B cell (primary cell): ENCODE data around the gene PCBP3. TPM values are rescaled to one million over a fixed set of nuclear protein-coding genes. Genes with fewer than 3 reads are reported as not detected.

Source experiments
- ATAC-seq: fragments of 200-7000 bp; cut with Tn5 transposase; one replicate; pipeline ENCODE4 v1.10.0; 2021; ENCODE audit warnings: low read depth, mild to moderate bottlenecking, moderate number of reproducible peaks, moderate library complexity
- CTCF ChIA-PET: fragments of 350-600 bp; sonication (Branson Sonifier 250); formaldehyde crosslinking; loops from one replicate; lab custom pipeline; 2021; ENCODE audit warnings: antibody characterized with exemption, inconsistent platforms; lab: Charles Lee
- POLR2A ChIA-PET: fragments of 350-600 bp; sonication (Branson Sonifier 250); formaldehyde crosslinking; loops from one replicate; lab custom pipeline; 2021; ENCODE audit warnings: antibody characterized with exemption; lab: Charles Lee
- DNase-seq: peaks from one replicate; pipeline ENCODE4 v3.0.0; 2013
- H2AFZ ChIP-seq: 2 replicates; pipeline ENCODE4 v1.6.1; 2012; ENCODE audit warnings: mild to moderate bottlenecking, low read depth, low read length; ENCODE audit not compliant: insufficient read depth, poor library complexity, severe bottlenecking
- H3K27ac ChIP-seq, 2 donors: 1 replicate in 1 of 2; 2 replicates in 1 of 2; pipeline ENCODE4 v1.5.1; 2012 to 2013; ENCODE audit warnings: low read length in 2 of 2, mild to moderate bottlenecking in 2 of 2, moderate library complexity in 1 of 2
- H3K27me3 ChIP-seq, 4 experiments: fragments of 200-600 bp in 1 of 4; sonication (generic) in 1 of 4; replicated peaks in 1 of 4; 1 replicate in 2 of 4; 2 replicates in 2 of 4; pipeline versions ENCODE4 v1.6.1 to v1.7.0; 2013 to 2016; ENCODE audit warnings: low read length in 3 of 4, mild to moderate bottlenecking in 2 of 4, mixed read lengths in 1 of 4, moderate library complexity in 1 of 4; ENCODE audit not compliant: insufficient read depth in 4 of 4, control insufficient read depth in 3 of 4; ENCODE audit errors: control extremely low read depth in 1 of 4
- H3K36me3 ChIP-seq, 2 experiments: replicated peaks in 1 of 2; 1 replicate in 1 of 2; 2 replicates in 1 of 2; pipeline versions ENCODE4 v1.6.1 to v1.7.1; 2013; ENCODE audit warnings: low read length in 1 of 2; ENCODE audit not compliant: insufficient read depth in 2 of 2, control insufficient read depth in 1 of 2; ENCODE audit errors: control extremely low read depth in 1 of 2, extremely low read depth in 1 of 2
- H3K4me1 ChIP-seq, 2 donors: fragments of 200-600 bp in 1 of 2; sonication (generic) in 1 of 2; 1 replicate in 1 of 2; 2 replicates in 1 of 2; pipeline versions ENCODE4 v1.5.1 to v1.6.1; 2013 to 2017; ENCODE audit warnings: low read length in 2 of 2; ENCODE audit not compliant: control insufficient read depth in 2 of 2, insufficient read depth in 2 of 2
- H3K4me2 ChIP-seq: replicated peaks from 2 replicates; pipeline ENCODE3; 2012; ENCODE audit warnings: mild to moderate bottlenecking, low read depth, low read length; ENCODE audit not compliant: poor library complexity, severe bottlenecking
- H3K4me3 ChIP-seq, 5 experiments: fragments of 200-600 bp in 1 of 5; sonication (generic) in 1 of 5; 1 replicate in 3 of 5; 2 replicates in 2 of 5; pipeline versions ENCODE4 v1.5.1 to v1.7.0; 2011 to 2016; ENCODE audit warnings: low read length in 4 of 5, mild to moderate bottlenecking in 4 of 5, low read depth in 2 of 5, control low read depth in 1 of 5, moderate library complexity in 1 of 5; ENCODE audit not compliant: insufficient read depth in 1 of 5; ENCODE audit errors: control extremely low read depth in 1 of 5, extremely low read depth in 1 of 5
- H3K79me2 ChIP-seq: fragments of 200-600 bp; sonication (generic); one replicate; pipeline ENCODE4 v1.6.0; 2016; ENCODE audit warnings: low read length; ENCODE audit not compliant: control insufficient read depth, insufficient read depth
- H3K9ac ChIP-seq: fragments of 200-600 bp; sonication (generic); 2 replicates; pipeline ENCODE4 v1.6.1; 2017; ENCODE audit warnings: mild to moderate bottlenecking, low read length, moderate library complexity
- H3K9me3 ChIP-seq, 3 donors: one replicate each; pipeline versions ENCODE4 v1.6.1 to v1.7.1; 2013; ENCODE audit warnings: low read length in 2 of 3; ENCODE audit not compliant: control insufficient read depth in 2 of 3, insufficient read depth in 1 of 3; ENCODE audit errors: control extremely low read depth in 1 of 3
- H4K20me1 ChIP-seq: 2 replicates; pipeline ENCODE4 v1.6.0; 2012; ENCODE audit warnings: mild to moderate bottlenecking, low read length; ENCODE audit not compliant: insufficient read depth, control insufficient read depth, poor library complexity, severe bottlenecking
- H3K27ac Mint-ChIP-seq: one replicate; pipeline ENCODE4 v1.8.0; 2021; ENCODE audit warnings: mixed read lengths
- H3K27me3 Mint-ChIP-seq: one replicate; pipeline ENCODE4 v1.8.0; 2021; ENCODE audit warnings: mixed read lengths
- H3K4me1 Mint-ChIP-seq: one replicate; pipeline ENCODE4 v1.8.0; 2021; ENCODE audit warnings: mixed read lengths
- H3K4me3 Mint-ChIP-seq: one replicate; pipeline ENCODE4 v1.8.0; 2021; ENCODE audit warnings: mixed read lengths
- H3K9me3 Mint-ChIP-seq: one replicate; pipeline ENCODE4 v1.8.0; 2022; ENCODE audit warnings: mixed read lengths; ENCODE audit not compliant: insufficient read depth
- CTCF ChIP-seq: fragments of 200-600 bp; IDR thresholded peaks from one replicate; pipeline ENCODE4 v1.8.0; 2022; ENCODE audit warnings: antibody characterized with exemption, mild to moderate bottlenecking
- EZH2 ChIP-seq: IDR thresholded peaks from 2 replicates; pipeline ENCODE4 v1.6.1; 2012; ENCODE audit warnings: borderline replicate concordance, low read depth, mild to moderate bottlenecking, moderate library complexity, low read length; ENCODE audit not compliant: insufficient read depth, poor library complexity, severe bottlenecking
- WGBS: methylation state at CpG from one replicate; pipeline ENCODE4 v1.1.5; 2013; ENCODE audit warnings: missing lambda C conversion rate; ENCODE audit not compliant: insufficient coverage; 5-methylcytosine and 5-hydroxymethylcytosine counted together
- intact Hi-C: fragments of 100-400 bp; cut with micrococcal nuclease; formaldehyde crosslinking; loops from one replicate; pipeline ENCODE4 v1.10.0; 2022
- polyA plus RNA-seq: library from polyadenylated mRNA; depleted of rRNA; stranded (reverse); fragments of >200 nt; gene quantifications from 2 replicates; pipeline ENCODE4 v1.2.3, GENCODE V29; 2012
- total RNA-seq, 2 donors: library from RNA; stranded (reverse); fragments of 120-200 nt in 1 of 2; gene quantifications; 1 replicate in 1 of 2; 2 replicates in 1 of 2; pipeline versions ENCODE4 v1.2.3 to v1.2.4, GENCODE V29; 2013 to 2022

PCBP3 gene
- total and polyA plus RNA-seq, 2 donors (not counting 1 experiment from before 2014, with no cell fraction given), result 0.45 to 2.7 TPM

DNA sequence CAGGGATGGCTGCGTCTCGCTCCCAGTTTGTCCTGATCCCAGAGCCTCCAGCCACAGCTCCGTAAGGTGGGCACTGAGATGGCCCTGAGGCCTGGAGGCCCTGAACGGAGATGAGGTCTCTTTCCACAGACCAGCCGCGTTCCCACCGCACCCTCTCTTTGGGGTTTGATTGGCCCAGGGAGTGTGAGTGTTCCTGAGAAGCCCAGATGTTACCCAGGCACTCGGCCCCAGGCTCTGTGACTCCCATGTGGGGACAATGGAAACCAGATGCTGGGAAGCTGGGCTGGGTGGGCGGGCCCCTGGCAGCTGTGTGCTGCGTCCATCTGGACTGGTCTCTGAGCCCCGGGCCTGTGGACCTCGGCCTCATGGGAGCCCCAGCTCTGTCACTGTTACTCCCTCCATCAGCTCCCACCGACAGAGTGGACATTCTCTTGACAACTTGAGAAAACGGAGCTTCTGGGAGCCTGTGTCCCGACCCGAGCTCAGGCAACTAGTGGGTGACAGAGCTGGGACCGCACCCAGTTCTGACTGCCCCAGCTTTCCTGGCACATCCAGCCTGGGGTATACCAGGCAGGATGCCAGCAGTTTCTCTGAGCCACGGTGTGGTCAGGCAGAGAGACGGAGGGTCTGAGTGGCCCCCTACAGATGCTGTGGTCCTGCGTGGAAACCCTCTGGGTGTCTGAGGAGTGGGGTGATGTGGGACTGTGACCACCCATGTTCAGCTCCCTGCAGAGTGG lies 328.3 kb downstream of the PCBP3 start:
- Histone ChIP-seq H3K27ac (no peak overlapping the region), H2AFZ (no peak overlapping the region), H3K36me3 (no peaks in the 10 kb centered on the region), H3K4me1 (peaks cover 29 to 35% of the 10 kb centered on the region in 2 donors), H3K9me3 (peaks cover 0 to 20% (median 0%) of the 10 kb centered on the region in 3 donors), H3K27me3 (peaks cover 0 to 64% (median 22%) of the 10 kb centered on the region in 4 experiments), H3K79me2 (no peaks in the 10 kb centered on the region), H3K4me3 (no peak overlapping the region), H3K4me2 (peak overlapping the region; percentile 95), H4K20me1 (no peaks in the 10 kb centered on the region), H3K9ac (no peak overlapping the region)
- intact Hi-C loops, result no loop called here
- DNase-seq (peak; percentile 25), ATAC-seq (no peak)
- whole genome bisulfite sequencing, result 85% methylated on average over 20 of the region's 20 CpGs
- no peak for TF ChIP-seq CTCF
- TF ChIP-seq EZH2, result no peak
- Mint-ChIP-seq H3K27ac (no peak overlapping the region), H3K27me3 (peaks cover 36% of the 10 kb centered on the region), H3K4me1 (peaks cover 10% of the 10 kb centered on the region), H3K4me3 (no peak overlapping the region), H3K9me3 (no peaks in the 10 kb centered on the region)
- CTCF ChIA-PET, result interaction anchor here (0.9 to 1.2 kb wide), 2 partner anchors 10 to 171 kb away, joined by 3 read pairs; partner anchors contain the start of gene COL6A1
- POLR2A ChIA-PET, result no interaction called here

GRCh38 chr21:45972353-45972715 lies 328.8 kb downstream of the PCBP3 start:
- Histone ChIP-seq H4K20me1 (no peaks in the 10 kb centered on the region), H3K9ac (no peak overlapping the region), H3K27ac (no peak overlapping the region), H3K4me1 (peaks cover 29 to 35% of the 10 kb centered on the region in 2 donors), H3K27me3 (peaks cover 0 to 64% (median 23%) of the 10 kb centered on the region in 4 experiments), H3K79me2 (no peaks in the 10 kb centered on the region), H2AFZ (peak overlapping the region; percentile 82), H3K4me3 (peak overlapping the region in 2 of 5 experiments; percentile 62 to 65), H3K36me3 (no peaks in the 10 kb centered on the region), H3K4me2 (peak overlapping the region; percentile 95), H3K9me3 (peaks cover 0 to 17% (median 0%) of the 10 kb centered on the region in 3 donors)
- ChIA-PET CTCF (interaction anchor here (0.9 to 1.6 kb wide), 3 partner anchors 9 to 171 kb away, joined by 3 read pairs; partner anchors contain the start of gene COL6A1), POLR2A (no interaction called here)
- TF ChIP-seq CTCF (no peak), EZH2 (no peak)
- DNase-seq (peak; percentile 21), ATAC-seq (no peak)
- WGBS, result 32% methylated on average over 16 of the region's 19 CpGs
- peaks cover 10% of the 10 kb centered on the region for H3K4me1 Mint-ChIP-seq
- H3K27ac Mint-ChIP-seq, result no peak overlapping the region
- no peaks in the 10 kb centered on the region for H3K9me3 Mint-ChIP-seq
- intact Hi-C loops, result no loop called here
- H3K27me3 Mint-ChIP-seq, result peaks cover 33% of the 10 kb centered on the region
- no peak overlapping the region for H3K4me3 Mint-ChIP-seq
